DMS 273 (cell line): Measurements from ENCODE around the gene CDH13.

Source experiments
- DNase-seq: peaks from one replicate; lab custom pipeline; 2025; ENCODE audit not compliant: unreplicated experiment; lab: John Stamatoyannopoulos, UW

Gene CDH13

DNA sequence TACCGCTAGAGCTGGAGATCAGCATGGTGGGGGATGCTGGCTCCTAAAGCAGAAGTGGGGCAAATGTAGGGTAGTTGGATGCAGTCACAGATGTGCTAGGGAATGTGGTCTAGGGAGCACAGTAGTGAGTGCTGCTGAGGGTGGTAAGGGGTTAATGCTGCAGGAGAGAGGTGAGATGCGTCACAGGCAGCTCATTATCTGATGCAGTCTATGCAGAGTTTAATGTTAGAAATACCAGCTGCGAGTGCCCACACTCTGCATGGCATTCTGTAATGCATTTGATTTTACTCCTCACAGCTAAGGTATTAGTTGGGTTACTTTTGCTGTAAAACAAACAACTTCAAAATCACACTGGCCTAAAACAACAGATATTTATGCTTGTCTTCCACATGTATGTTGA lies 689.7 kb downstream of the CDH13 start:
- no peak for DNase-seq

DNA sequence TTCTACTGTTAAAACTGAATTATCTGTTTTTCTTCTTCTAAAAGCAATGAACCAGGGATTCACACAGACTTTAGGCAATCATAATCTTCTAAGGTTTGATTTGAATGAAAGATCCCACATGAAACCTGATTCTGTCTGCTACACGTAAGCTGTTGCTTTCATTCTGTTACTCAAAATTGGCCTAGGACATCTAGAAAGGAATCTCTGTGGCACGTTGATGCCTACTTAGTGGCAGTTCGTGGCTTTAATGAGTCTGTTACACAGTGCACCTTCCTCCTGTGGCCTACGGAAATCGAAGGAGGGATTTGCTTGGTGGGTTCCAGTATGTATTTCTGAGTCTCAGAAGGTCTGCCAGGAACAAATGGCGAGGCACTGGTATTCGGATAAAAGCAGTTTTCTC lies 691.6 kb downstream of the CDH13 start:
- DNase-seq = no peak

DNA sequence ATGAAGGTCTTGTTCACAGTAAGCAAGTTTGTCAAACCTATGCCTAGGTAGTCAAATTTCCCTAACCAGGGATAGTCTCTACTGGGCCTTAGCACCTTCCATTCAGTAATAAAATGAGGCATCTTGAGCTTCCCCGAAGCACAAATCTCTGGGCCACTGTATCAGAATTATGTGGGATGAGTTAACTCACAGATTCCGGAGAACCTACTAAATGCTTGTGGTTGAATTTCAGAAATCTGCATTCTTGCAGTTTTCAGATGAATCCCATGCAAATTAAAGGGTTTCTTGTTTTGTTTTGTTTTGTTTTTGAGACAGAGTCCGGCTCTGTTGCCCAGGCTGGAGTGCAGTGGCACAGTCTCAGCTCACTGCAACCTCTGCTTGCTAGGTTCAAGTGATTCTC lies 702.2 kb downstream of the CDH13 start:
- no peak for DNase-seq

DNA sequence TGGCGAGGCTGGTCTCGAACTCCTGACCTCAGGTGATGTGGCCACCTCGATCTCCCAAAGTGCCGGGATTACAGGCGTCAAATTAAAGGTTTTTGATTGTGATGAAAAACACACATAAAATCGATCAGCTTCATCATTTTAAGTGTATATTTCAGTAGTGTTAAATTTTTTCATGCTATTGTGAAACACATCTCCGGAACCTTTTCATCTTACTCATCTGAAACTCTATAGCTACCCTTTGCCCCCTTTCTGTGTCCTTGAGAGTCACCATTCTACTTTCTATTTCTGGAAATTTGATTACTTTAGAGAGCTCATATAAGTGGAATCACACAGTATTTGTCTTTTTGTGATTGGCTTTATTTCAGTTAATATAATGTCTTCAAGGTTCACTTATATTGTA lies 702.7 kb downstream of the CDH13 start:
- DNase-seq = no peak

DNA sequence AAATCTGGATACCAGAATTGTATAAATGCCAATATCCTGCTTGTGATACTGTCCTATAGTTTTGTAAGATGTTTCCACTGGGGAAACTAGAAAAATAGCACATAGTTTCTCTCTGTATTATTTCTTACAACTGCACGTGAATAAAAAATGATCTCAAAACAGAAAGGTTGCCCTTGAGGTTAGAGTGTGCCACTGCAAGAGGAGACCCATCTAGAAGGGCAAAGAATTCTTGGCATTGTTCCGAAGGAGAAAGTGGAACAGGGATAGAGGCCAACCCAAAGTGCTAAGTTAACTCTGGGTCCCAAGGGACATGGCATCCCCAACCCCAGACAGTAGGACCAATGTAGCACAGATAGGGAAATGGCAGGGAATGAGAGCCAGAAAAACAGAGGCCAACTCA lies 703.5 kb downstream of the CDH13 start:
- peak; percentile 9 for DNase-seq

DNA sequence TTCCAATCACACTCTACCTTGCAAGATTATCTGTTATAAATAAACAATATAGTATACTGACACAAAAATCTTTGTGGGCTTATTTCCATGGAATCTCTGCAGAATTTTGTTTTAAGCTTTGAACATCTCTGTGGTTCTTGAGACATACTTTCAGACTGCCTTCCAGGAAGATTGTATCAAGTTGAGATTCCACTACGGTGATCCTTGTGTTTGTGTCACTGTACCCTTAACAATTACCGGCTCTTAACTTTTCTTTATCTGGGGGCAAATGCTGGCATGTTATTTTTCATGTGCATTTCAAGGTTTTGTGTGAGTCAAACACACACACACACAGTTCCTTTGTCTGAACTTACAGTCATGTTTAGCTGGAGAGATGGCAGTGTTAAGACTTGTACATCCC lies 708.3 kb downstream of the CDH13 start:
- DNase-seq = no peak

DNA sequence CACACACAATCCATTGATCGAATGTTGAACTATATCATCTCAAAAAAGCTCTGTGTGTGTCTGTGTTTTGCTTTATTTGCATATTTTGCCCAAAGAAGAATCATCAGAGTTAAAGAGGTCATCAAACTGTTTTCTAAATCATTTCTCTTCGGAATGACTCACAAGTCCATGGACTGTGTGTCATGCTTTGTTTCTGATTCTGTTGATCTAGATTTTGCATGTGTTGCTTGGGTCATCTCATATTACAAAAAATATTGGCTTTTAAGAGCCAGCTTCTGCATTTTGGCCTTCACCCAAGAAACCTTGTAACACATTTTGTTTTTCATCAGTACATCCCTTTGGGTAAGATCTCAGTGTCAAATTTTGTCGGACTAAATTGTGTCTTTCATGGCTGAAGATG lies 709.8 kb downstream of the CDH13 start:
- DNase-seq = no peak

DNA sequence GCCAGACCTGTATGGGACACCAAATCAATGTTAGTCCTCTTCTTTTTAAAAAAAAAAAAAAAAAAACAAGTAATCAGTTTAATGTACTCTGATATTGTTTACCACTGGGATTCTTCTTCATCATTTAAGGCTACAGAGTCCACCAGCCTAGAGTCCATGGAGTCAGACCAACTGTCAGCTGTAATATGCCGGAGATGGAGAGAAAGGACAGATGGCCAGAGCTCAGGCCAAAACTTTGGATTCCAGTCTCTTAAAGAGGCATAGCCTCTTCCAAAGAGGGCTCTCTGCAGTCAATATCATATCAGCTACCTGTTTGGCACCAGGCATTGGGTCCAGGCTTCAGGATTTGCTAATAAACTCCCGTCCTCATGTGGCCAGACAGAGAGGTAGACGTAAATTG lies 711.4 kb downstream of the CDH13 start:
- DNase-seq = no peak

DNA sequence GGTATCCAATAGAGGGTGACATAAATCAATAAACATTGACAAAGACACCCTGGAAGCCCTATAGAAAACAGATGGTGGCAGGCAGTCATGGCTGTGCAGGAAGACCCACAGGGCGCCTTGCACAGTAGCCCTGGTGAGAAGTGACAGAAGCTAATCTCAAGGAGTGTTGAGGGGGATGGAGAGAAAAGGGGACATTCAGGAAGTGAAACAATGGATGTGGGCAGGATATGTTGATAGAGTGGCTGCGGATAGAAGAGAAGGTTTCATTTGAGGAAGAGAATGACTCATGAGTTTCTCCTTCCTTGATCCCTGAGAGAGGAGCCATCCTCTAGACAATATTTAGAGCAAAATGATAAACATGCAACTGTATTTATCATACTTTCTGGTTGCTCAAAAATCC lies 712.2 kb downstream of the CDH13 start:
- DNase-seq = no peak

DNA sequence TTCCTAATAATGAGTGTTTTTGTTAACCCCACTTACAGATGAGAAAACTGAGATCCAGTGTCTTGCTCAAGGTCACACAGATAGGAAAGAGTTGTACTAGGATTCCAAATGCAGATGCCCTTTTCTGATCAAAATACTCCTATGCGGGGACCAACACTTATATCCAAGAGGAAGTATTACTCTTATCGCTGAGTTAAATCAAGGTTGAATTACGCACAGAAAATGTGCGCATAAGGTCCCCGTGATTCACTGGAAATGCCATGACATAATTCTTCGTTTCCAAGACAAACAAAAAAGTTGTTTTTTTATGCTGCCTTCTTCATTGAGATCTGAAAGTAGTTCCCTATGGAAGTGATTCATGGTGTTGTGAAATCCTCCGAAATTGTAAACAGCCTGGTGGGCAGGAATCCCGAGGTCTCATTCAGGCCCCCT lies 717.2 kb downstream of the CDH13 start:
- DNase-seq = no peak

DNA sequence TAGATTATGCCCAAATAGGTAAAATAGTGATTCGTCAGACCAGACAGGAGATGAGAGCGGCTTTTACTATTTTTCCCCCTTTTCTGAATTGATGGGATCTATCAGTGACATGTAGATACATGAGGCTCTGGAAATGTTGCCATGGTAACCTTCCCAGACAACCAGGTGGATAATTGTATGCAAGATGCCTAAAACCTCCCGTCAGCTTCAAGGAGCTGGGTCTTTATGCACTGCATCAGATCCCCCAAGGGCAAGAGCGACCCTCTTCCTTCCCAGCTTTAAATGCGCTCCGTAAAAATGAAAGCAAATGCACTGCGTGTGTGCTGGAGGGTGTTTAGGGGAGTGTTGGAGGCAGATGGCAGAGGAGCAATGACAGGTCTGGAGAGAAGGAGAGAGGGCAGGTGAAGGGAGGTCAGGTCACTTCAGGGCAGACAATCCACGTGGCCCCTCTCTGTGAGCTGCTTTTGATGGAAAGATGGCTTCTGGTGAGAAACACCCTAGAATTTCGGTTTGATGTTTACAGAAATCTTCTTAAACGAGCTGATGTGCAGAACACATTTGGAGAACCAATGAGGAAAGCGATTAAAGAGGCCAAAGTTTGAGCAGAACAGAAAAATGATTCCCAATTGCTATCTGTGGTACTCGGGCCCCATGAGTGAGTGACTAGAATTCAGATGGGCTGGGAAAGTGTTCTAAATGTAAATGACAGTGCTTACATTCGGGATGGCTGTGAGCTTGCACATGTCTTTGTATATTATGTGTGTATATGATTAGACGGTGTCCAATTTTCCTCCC lies 719.3 kb downstream of the CDH13 start:
- DNase-seq = no peak

DNA sequence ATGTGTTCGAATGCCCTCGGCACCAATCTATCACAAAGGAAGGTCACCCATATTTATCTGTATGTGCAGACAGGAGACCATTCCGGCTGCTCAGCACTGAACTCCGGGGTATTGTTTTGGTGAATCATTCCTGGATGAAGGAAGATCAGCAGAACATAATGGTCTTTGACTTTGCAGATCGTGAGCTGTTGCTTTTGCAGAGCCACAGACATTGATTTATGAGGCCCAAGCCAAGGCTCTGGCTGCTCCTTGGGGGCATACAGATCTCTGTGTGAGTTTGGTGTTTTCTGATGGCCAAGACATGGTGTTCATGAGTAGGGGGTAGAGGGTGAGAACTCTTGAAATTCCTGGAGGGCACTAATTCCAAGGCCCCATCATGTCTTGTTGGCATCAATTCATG lies 722.2 kb downstream of the CDH13 start:
- DNase-seq = no peak

DNA sequence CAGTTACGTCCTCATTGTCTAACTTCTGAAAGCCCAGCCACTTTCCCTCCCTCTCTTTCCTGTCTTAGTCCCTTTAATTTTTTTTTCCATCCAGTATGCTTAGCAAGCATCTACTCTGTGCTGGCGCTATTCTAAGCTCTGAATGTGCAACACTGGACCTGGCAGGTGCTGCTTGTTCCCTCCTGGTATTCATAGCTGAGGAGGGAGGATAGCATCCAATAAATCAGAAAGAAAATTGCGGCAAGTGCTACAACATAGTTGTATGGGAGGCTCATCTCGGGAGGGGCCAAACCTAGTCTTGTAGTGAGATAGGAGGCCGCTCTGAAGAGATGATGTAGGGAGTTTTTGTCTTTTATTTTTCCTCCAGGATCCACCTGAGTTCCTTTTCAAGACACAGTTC lies 723.7 kb downstream of the CDH13 start:
- no peak for DNase-seq

DNA sequence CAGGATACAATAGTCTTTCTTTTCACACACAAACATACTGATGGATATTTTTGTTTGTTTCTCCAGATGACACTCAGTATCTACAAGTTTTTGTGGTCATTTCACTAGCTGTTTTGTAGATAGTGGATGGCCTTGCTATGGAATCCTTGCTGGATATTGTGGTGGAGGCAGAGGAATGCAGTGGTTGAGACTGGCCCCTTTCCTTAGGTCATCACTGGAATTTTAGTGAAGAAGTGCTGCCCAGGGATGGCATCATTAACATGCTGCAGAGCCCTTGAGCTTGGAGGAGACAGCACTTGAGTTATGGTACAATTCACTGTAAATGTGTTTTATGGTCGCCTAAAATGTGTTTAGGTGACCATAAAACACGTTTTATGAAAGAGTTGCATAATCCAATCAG lies 725.1 kb downstream of the CDH13 start:
- no peak for DNase-seq

DNA sequence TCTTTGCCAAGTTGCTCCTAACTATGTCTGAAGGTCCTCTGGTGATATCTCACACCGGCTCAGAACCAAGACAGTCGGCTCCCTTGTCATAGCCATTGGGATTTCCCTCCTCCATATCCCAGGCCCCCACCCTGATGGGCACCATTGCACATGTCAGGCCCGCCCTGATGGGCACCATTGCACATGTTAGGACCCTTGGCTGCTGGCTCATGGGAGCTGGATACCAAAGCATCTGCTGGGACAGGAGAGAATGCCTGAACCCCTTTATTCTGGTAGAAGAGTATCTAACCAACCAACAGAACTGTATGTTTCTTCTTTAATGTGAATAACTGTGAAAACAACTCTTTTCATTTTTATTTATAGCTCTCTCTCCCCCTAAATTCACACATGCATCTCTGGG lies 726.5 kb downstream of the CDH13 start:
- DNase-seq = no peak

DNA sequence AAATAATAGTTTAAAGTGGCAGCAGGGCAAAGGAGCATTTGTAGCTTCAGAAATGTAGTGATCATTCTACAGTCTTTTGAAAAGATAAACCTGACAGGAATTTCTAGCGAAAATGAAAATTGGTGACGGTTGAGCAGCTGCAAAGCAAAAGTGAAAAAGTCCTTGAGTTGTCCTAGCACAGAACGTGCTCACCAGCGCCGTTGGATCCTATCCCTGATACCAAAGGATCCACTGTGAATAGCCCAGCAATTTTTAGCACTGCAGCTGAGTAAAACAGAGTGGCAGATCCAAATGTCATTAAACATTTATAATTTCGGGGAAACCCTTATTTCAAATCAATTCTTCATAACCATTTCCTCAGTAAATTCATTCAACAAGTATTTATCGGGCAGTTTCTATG lies 727.2 kb downstream of the CDH13 start:
- no peak for DNase-seq

DNA sequence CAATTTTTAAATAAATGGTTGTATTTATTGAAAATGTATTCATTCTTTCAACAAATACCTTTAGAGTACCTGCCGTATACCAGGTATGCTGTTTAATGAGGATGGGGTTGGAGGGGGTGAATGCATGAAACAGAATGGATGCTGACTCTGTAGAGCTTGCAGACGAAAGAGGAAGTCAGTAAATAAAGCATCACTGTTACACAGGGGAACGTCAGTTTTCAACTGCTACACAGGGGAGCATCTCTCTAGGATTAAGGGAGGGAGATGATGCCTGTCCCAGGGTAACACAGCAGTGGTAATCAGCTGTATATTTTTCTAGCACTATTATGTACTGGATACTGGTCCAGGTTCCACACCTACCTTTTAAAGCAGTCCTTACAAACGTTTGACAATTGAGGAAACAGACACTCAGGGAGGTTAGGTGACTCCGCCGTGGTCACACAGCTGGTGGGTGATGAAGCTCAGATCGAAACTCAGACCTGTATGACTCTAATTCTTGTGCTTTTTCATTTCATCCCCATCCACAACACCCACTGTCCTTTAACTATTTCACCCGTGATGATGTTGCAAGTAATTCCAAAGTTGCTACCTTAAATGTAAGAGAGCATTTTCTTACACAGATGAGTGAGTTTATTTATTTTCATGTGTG lies 728.9 kb downstream of the CDH13 start:
- no peak for DNase-seq

DNA sequence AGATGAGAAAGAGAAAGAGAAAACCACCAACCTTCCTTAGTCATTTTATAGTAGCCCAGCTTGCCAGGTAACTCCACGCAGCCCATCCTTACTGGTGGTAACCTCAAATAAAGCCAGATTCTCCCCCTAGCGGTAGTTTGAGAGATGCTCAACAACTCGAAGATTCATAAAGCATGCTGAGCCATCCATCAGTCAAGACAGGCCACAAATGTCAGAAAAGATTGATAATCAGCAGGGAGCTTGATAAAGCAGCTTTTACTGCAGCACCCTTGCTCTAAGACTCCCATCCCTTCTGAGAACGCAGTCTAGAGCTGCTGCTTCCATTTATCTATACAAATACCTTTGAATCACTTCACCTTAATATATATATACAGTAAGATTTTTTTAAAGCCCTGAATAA lies 729.5 kb downstream of the CDH13 start:
- peak; percentile 69 for DNase-seq

DNA sequence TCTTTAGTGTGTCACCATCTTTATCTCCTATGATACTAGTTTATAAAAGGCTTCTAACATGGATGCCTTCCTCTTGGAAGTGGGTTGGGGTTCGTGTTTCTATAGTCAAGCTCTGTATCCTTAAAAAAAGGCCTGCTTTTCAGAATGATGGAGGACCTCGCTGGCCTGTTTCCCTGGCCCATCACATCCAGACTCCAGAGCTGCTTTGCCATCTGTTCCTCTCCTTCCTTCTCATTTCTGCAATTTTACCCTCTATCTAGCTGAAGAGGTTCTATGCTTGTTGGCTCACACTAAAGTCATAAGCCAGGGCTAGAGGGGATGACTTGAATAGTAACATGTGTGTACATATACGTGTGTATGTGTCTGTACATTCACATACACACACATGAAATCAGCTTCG lies 730.2 kb downstream of the CDH13 start:
- DNase-seq = no peak

DNA sequence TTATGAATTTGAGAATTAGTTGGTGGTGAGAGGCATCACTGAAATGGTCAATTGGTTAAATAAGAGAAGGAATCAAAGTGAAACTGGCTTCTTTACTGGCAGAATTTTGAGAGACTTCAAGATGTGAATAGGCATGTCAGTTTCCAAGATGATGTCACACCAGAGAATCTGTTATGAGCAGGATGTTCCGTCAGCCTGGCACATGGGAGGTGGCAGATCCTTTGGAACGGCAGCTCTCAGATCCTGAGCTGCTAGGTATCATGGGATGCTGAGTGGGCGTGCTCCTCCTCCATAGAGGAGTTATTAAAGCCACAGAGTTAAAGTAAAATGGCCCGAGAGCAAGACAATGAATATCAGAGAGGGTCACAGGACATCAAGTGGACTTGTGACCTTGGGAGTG lies 736.8 kb downstream of the CDH13 start:
- DNase-seq = no peak

DNA sequence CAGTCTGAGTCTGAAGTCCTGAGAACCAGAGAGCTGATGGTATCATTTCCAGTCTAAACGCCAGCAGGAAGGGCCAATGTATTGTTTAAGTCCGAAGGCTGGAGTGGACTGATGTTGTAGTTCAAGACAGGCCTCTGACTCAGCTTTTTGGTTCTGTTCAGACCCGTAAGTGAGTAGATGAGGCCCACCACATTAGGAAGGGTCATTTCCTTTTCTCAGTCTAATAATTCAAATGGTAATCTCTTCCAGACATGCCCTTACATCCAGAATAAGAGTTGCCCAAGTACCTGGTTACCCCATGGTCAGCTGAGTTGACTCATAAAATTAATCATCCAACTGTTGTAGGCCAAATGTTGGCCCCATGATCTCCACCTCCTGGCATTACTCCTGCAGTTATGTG lies 738.4 kb downstream of the CDH13 start:
- DNase-seq = no peak

DNA sequence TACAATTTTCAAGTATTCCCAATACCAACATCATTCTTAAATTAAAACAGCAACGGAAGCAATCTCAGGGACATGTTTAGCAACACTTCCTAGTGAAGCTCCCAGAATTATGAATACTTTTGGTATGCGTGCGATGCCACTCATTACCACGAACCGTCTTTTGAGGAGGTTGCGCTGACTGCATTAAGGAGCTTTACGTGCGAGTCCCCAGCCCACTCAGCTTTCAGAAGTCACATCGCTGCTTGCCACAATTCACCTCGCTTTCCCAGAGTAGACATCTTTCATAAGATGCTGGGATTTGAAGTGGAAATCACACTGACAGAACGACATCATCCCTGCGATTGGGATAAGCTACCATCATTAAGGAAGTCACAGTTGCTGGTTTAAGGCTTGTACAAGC lies 739.5 kb downstream of the CDH13 start:
- no peak for DNase-seq

DNA sequence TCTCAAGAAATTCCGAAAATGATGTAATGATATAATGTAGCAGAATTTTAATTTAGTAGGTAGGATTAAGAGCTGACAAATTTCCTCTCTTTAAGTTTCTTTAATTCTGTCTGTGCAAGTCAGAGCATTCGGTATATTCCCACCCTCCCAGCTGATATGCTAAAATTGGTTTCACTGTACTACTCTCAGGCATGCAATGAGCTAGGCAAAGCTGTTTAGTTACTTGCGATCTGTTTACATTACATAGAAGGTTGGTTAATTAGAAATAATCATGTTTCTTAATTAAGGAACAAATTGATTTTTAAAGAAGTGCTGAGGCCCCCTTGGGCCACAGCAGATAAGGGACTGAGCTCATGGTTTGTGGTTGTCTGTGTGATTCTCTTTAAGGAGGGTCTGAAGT lies 748.2 kb downstream of the CDH13 start:
- DNase-seq = no peak
